Measurements from ENCODE around the gene SELE.
"Not testable (repeated sequence)": the region's sequence is repeated elsewhere in the genome, so short reads cannot be mapped to it uniquely, and the experiment has no call there.

SELE gene

DNA sequence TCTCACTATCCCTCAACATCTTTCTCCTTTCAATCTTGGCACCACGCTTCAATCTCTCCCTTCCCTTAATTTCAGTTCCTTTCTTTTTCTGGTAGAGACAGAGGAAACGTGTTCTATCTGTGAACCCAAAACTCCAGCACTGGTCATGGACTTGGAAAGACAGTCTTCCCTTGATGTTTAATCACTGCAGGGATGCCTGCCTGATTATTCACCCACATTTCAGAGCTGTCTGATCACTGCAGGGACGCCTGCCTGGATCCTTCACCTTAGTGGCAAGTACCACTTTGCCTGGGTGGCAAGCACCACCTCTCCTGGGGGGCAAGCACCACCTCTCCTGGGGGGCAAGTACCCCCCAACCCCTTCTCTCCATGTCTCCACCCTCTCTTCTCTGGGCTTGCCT is 50.2 kb downstream of the SELE start:
- DNase-seq (ENCODE audit: low read depth in 2 of 2): no peak

- DNase-seq (ENCODE audit: low read depth in 2 of 2): not testable (repeated sequence)
Measured at GRCh38 chr1:169683168-169683567, 50.7 kb downstream of the SELE start.

- DNase-seq (ENCODE audit: low read depth in 2 of 2): no peak
Measured at GRCh38 chr1:169682071-169682470, 51.8 kb downstream of the SELE start.

- no peak for DNase-seq (ENCODE audit: low read depth in 2 of 2)
Measured at GRCh38 chr1:169681140-169681539, 52.7 kb downstream of the SELE start.

- peak in 1 of 2 donors; percentile 47 for DNase-seq (ENCODE audit: low read depth in 2 of 2)
Measured at GRCh38 chr1:169680377-169681019, 53.4 kb downstream of the SELE start.

DNA sequence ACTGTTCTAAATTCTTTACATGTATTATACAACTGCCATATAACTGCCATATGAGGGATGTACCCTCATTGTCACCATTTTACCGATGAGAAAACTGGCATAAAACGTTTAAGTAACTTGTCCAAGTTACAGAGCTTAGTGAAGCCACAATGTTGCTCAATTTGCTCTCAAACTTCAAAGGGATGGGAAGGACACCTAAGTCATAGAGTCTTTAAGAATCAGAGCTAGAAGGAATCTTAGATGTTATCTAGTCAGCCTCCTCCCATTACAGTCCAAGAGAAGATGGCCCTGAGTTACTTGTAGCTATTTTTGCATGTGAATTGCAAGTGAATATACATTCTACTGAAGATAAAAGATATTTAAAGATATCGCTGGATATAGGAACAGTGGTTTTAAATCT is 54.2 kb downstream of the SELE start:
- no peak for DNase-seq (ENCODE audit: low read depth in 2 of 2)

GRCh38 chr1:169676001-169676400 is 57.9 kb downstream of the SELE start:
- DNase-seq (ENCODE audit: low read depth in 2 of 2): no peak

Data from stimulated activated CD4-positive, alpha-beta T cell treated with anti-CD3 and anti-CD28 coated beads, Interleukin-1b, Interleukin-23, amount 100 ng/mL, for 4 hours (primary cell).